Hematopoietic multipotent progenitor cell treated with erythropoietin and hydrocortisone succinate and interleukin-3 and kit ligand, for 8 days (in vitro differentiated cells): ENCODE measurements around the gene ITGBL1.
"Not testable (repeated sequence)": the region's sequence is repeated elsewhere in the genome, so short reads cannot be mapped to it uniquely, and the experiment has no call there.

Source experiments
- DNase-seq: peaks from one replicate; pipeline ENCODE4 v3.0.0-alpha.2; 2015

ITGBL1 gene

DNA sequence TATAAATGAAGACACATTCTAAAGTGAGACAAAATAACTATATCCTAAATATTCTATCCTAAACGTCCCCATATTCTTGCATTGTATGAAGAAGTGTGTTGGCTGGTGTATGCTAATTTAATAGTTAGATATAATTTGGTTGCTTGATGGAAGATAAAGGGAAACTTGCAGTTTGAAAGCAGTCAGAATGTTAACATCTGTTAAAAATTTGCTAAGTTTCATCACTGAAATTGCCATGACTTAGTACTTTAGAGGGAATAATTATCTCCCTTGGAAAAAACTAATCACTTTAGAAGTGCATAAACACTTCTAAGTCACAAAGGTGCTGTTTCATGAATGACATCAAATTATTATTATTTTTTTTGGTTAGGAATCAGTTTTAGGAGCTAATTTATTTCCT, 61.6 kb downstream of the ITGBL1 start:
- DNase-seq = no peak

DNA sequence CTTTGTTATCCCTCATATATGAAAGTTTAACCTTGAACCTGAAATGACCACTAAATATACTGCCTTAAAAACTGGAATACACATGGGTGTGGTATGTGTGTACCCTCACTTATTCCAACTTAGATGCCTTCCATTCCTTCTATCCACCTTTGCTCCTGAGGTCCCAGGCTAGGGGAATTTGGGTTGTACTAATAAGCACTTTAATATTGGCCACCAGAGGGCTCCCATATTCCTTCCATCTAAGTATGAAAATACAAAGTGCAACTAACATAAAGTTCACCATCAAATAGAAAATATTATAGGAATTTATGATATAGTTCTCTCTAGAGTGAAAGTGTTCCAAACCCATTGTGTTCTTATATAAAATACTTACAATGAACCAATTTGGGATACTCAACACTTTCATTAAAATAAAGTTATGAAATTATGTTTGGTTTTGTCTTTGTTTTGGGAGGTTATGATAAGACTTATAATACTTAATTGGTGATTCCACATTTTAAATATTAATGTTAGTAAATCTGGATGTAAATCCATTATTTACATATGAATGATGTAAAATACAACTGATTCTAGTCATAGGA, 62.3 kb downstream of the ITGBL1 start:
- peak; percentile 76 for DNase-seq

GRCh38 chr13:101515504-101515903, 63.0 kb downstream of the ITGBL1 start:
- DNase-seq = no peak

DNA sequence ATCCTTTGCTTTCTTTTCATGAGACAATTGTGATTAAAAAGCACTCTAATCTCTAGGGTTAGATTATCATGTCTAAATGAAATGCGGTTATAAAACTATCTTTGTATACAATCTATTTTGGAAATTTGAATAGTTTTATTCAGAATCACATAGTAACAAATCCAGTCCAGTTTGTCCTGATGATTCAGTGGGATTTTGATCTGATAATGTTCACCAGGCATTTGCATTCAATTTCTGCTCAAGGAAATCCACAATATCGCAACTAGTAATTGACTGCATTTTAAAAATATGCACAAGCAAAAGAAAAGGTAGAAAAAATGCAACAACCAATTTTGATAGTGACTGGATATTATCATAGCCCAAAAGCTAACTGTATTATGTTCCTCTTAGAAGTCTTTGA, 63.8 kb downstream of the ITGBL1 start:
- no peak for DNase-seq

DNA sequence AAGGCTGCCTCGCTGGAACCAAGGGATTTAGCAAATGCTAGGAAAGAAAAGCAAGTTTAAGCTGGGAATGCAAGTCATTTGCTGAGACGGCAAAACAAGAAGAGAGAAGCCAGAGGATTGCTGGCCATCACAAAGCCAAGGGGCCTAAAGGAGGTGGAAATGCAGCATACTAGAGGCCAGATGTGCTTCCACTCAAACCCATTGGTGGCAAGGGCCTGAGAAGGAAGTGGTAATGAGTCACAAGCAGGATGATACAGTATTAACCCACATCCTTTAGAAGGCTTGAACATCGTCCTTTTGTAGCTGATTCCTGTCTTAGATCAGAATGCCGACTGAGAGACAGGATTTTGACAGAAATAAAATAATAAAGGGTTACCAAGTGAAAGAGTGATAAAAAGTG, 68.2 kb downstream of the ITGBL1 start:
- DNase-seq = no peak

DNA sequence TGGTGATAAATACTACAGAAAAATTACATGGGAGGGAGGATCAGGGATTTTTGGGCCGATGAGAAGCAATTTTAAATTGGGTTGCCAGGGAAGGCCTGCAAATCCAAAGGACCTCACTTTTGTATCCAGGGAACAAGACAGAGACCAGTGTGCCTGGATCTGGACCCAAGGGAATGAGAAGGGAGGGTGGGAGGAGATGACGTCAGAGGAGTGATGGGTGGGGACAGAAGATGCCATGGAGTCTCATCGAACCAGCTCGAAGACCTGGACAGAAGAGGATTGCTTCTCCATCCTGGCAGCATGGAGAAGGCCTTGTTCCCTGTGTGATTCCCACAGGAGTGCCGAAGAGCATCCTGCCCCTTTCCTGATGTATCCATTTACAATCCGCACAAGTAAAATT, 68.9 kb downstream of the ITGBL1 start:
- no peak for DNase-seq

- no peak for DNase-seq
Measured at GRCh38 chr13:101522607-101523006, 70.1 kb downstream of the ITGBL1 start.

GRCh38 chr13:101523154-101524131, 71.0 kb downstream of the ITGBL1 start:
- no peak for DNase-seq

DNA sequence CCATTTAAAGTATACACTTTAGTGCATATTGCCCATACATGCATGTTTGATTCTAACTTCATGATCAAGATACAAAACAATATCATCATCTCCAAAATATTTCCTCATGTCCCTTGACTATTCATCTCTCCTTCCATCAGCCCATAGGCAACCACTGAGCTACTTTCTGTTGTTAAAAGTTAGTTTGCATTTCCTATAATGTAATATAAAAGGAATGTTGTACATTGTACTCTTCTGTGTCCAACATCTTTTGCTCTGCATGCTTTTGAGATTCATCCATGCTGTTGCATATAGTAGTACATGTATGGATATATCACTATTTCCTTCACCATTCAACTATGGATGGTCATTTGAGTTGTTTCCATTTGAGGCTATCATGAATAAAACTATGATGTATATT, 74.7 kb downstream of the ITGBL1 start:
- DNase-seq = no peak

- peak; percentile 61 for DNase-seq
Measured at GRCh38 chr13:101529422-101529821, 76.9 kb downstream of the ITGBL1 start.

DNA sequence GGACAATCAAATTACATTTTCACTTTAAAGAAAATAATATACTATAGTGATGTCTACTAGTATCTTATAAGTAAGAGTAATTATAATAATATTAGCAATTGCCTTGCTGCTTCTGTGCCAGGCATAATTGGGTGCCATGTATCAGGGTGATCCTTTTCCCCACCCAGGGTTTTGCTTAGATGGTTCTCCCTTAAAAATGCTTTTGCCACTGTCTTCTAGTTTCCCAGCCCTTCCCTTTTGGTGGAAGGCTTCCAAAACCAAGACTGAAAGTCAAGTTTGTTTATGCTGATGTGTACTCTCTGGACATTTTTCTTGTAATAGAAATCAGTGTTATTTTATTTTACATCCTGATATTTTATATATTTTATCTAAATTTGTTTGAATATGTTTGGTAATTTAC, 77.8 kb downstream of the ITGBL1 start:
- DNase-seq = no peak

GRCh38 chr13:101535192-101535746, 82.8 kb downstream of the ITGBL1 start:
- DNase-seq = no peak

- no peak for DNase-seq
Measured at GRCh38 chr13:101536079-101536478, 83.6 kb downstream of the ITGBL1 start.

DNA sequence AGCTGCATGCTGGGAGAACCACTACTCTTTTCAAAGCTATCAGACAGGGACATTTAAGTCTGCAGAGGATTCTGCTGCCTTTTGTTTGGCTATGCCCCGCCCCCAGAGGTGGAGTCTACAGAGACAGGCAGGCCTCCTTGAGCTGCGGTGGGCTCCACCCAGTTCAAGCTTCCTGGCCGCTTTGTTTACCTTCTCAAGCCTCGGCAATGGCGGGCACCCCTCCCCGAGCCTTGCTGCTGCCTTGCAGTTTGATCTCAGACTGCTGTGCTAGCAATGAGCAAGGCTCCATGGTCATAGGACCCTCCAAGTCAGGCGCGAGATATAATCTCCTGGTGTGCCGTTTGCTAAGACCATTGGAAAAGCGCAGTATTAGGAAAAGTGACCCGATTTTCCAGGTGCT, 92.1 kb downstream of the ITGBL1 start:
- DNase-seq = not testable (repeated sequence)

GRCh38 chr13:101544979-101545378, 92.5 kb downstream of the ITGBL1 start:
- DNase-seq = no peak

GRCh38 chr13:101545521-101545920, 93.0 kb downstream of the ITGBL1 start:
- DNase-seq = no peak

DNA sequence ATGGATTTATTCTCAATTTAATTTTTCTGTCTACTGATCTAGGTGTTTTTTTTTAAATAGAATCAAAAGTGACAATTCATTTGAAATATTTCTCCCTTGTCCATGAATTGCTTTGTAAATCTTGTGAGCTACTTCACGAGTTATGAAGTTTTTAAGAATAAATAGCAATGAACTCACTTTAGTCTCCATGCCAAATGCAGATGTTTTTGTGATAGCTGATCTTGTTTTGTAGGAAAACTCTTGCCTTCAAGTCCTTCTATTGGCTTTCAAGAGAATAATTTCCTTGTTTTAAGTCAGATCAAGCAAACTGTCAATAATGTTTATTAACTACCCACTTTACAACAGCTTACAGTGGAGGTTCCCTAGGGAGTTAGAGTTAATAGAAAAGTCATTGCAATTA, 99.8 kb downstream of the ITGBL1 start:
- DNase-seq = no peak

DNA sequence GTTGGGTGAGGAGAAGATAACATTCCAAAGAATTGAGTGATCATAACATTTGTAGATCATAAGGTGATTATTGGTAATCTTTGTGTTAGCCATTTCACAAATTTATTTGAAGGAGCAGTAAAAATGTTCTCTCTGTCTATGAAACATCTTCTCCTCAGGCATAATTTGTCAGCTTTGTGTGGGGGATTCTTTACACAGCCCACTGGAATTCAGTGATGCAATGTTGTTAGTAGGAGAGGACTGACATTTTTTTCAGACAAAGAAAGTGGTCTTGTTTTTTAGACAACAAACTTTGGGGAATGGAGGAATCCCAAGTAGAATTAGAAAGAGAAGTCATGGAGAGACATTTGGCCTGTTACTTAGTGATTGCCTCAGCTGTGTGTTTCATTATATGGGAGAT, 100.3 kb downstream of the ITGBL1 start:
- no peak for DNase-seq

DNA sequence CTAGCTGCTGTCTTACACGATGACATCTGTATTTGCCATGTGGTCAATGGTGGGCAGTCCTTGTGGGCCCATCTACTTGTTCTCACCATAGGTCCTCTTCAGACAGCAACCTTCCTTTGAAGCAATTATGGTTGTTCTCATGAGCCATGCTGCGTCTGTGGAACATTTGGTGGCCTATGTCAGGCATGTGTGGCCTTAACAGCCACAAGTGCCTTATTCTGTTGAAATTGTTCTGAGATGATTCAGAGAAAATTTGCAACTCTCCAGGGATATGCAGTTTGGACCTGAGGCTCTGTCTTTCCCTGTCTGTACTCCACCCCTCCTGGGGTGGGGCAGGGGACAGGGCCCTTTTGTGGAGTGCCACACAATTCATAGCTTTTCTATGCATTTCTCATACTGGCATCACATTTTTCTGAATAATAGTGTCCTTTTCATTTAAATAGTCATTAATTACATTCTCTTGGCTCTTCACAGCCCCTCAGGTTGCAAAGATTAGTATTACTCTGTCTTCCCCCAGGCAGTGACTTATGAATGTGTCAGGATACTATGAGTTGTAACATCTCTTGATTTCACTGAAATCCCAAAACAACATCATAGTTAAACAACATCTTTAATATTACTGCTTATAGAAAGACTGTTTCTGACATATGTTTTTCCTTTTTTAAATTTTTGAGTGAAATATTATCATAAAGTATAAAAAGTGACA, 102.1 kb downstream of the ITGBL1 start:
- DNase-seq = peak; percentile 20

DNA sequence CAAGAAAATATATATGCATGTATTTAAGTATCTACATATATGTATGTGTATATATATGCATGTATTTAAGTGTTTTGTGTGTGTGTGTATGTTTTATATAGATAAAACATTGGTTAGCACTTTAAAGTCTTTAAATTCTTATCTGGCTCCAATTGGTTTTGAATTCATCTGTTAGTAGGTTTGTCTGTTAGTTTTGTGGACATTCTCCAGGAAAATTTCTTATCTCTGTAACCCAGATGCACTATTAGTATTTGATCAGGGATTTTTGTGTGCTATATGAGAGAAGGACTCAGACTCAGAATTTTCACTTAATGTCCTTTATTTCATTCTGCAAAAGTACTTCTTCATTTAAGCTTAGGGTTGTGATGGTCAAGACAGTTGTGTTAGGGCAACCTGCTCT, 103.1 kb downstream of the ITGBL1 start:
- DNase-seq = peak; percentile 94

- no peak for DNase-seq
Measured at GRCh38 chr13:101556676-101557123, 104.2 kb downstream of the ITGBL1 start.

GRCh38 chr13:101565317-101565716, 112.8 kb downstream of the ITGBL1 start:
- no peak for DNase-seq

- DNase-seq = no peak
Measured at GRCh38 chr13:101567841-101568240, 115.4 kb downstream of the ITGBL1 start.
